ENCODE results near the gene TEX54.

The TEX54 gene

GRCh38 chr11:62832336-62833234 is at the start of gene TEX54:
TSS of gene TEX54 (minus strand) at chr11:62832841.
- Histone ChIP-seq H3K4me3 (peak within 1 kb of the TSS; percentile 89), H3K27ac (peak within 1 kb of the TSS; percentile 82 to 96)
- peak; percentile 80 for DNase-seq (ENCODE audit: low spot score)
- TF ChIP-seq CTCF (IDR thresholded peaks at IDR 0.05): no peak

GRCh38 chr11:62882431-62882749 is 49.7 kb upstream of the TEX54 start:
- TF ChIP-seq CTCF (IDR thresholded peaks at IDR 0.05): no peak
- peak overlapping the region; percentile 91 for H3K4me3 ChIP-seq
- DNase-seq (ENCODE audit: low spot score): no peak
- peak overlapping the region; percentile 97 to 99 for H3K27ac ChIP-seq

GRCh38 chr11:62881579-62882430 is 49.2 kb upstream of the TEX54 start:
- H3K27ac ChIP-seq: peak overlapping the region; percentile 97 to 99
- TF ChIP-seq CTCF (IDR thresholded peaks at IDR 0.05): no peak
- H3K4me3 ChIP-seq: peak overlapping the region; percentile 91
- DNase-seq (ENCODE audit: low spot score): peak; percentile 99

GRCh38 chr11:62880803-62881578 is 48.4 kb upstream of the TEX54 start, which contains the start of gene SLC3A2:
TSS of gene SLC3A2 (plus strand) at chr11:62880896. CDS start at chr11:62881024, 128 bp downstream.
- Histone ChIP-seq H3K27ac (peak within 1 kb of the TSS; percentile 97 to 99), H3K4me3 (peak within 1 kb of the TSS; percentile 91)
- DNase-seq (ENCODE audit: low spot score): no peak
- peak; percentile 51 for TF ChIP-seq CTCF (IDR thresholded peaks at IDR 0.05)

- H3K4me3 ChIP-seq: peak overlapping the region; percentile 91
- no peak for TF ChIP-seq CTCF (IDR thresholded peaks at IDR 0.05)
- H3K27ac ChIP-seq: peak overlapping the region; percentile 97 to 99
- peak; percentile 94 for DNase-seq (ENCODE audit: low spot score)
These were observed 47.7 kb upstream of the TEX54 start for GRCh38 chr11:62880231-62880802.

GRCh38 chr11:62879235-62879978 is 46.8 kb upstream of the TEX54 start:
- peak overlapping the region; percentile 91 for H3K4me3 ChIP-seq
- H3K27ac ChIP-seq: peak overlapping the region; percentile 97 to 99
- no peak for DNase-seq (ENCODE audit: low spot score)
- no peak for TF ChIP-seq CTCF (IDR thresholded peaks at IDR 0.05)

Measured in coronary artery (tissue), 2 donors.